ENCODE results near the gene CMKLR1.

The CMKLR1 gene

GRCh38 chr12:108298761-108299275 is 40.3 kb downstream of the CMKLR1 start:
- no peak for TF ChIP-seq GATA3 (IDR thresholded peaks at IDR 0.05; ENCODE audit: low read depth, low read length)
- no peak for TF ChIP-seq GATA2 (IDR thresholded peaks at IDR 0.05; ENCODE audit: low read depth, low read length)

- TF ChIP-seq GATA3 (IDR thresholded peaks at IDR 0.05; ENCODE audit: low read depth, low read length) (no peak), GATA2 (IDR thresholded peaks at IDR 0.05; ENCODE audit: low read depth, low read length) (no peak)
Measured at GRCh38 chr12:108297895-108298760, 41.0 kb downstream of the CMKLR1 start.

- TF ChIP-seq GATA2 (IDR thresholded peaks at IDR 0.05; ENCODE audit: low read depth, low read length) (no peak), GATA3 (IDR thresholded peaks at IDR 0.05; ENCODE audit: low read depth, low read length) (no peak)
Measured at GRCh38 chr12:108297424-108297823, 41.7 kb downstream of the CMKLR1 start.

- TF ChIP-seq GATA3 (IDR thresholded peaks at IDR 0.05; ENCODE audit: low read depth, low read length) (no peak), GATA2 (IDR thresholded peaks at IDR 0.05; ENCODE audit: low read depth, low read length) (no peak)
Measured at GRCh38 chr12:108296945-108297344, 42.2 kb downstream of the CMKLR1 start.

GRCh38 chr12:108295641-108296040 is 43.5 kb downstream of the CMKLR1 start:
- TF ChIP-seq GATA2 (IDR thresholded peaks at IDR 0.05; ENCODE audit: low read depth, low read length) (no peak), GATA3 (IDR thresholded peaks at IDR 0.05; ENCODE audit: low read depth, low read length) (no peak)

GRCh38 chr12:108289350-108290161 is 49.6 kb downstream of the CMKLR1 start:
- no peak for TF ChIP-seq GATA2 (IDR thresholded peaks at IDR 0.05; ENCODE audit: low read depth, low read length)
- no peak for TF ChIP-seq GATA3 (IDR thresholded peaks at IDR 0.05; ENCODE audit: low read depth, low read length)

- TF ChIP-seq GATA3 (IDR thresholded peaks at IDR 0.05; ENCODE audit: low read depth, low read length) (no peak), GATA2 (IDR thresholded peaks at IDR 0.05; ENCODE audit: low read depth, low read length) (no peak)
Measured at GRCh38 chr12:108287227-108287626, 51.9 kb downstream of the CMKLR1 start.

- TF ChIP-seq GATA2 (IDR thresholded peaks at IDR 0.05; ENCODE audit: low read depth, low read length) (no peak), GATA3 (IDR thresholded peaks at IDR 0.05; ENCODE audit: low read depth, low read length) (no peak)
Measured at GRCh38 chr12:108285016-108285415, 54.1 kb downstream of the CMKLR1 start.

- TF ChIP-seq GATA2 (IDR thresholded peaks at IDR 0.05; ENCODE audit: low read depth, low read length), result no peak
Measured at GRCh38 chr12:108284163-108284562, 54.9 kb downstream of the CMKLR1 start.

- no peak for TF ChIP-seq GATA3 (IDR thresholded peaks at IDR 0.05; ENCODE audit: low read depth, low read length)
- TF ChIP-seq GATA2 (IDR thresholded peaks at IDR 0.05; ENCODE audit: low read depth, low read length), result no peak
Measured at GRCh38 chr12:108282676-108283075, 56.4 kb downstream of the CMKLR1 start.

GRCh38 chr12:108282160-108282559 is 57.0 kb downstream of the CMKLR1 start:
- TF ChIP-seq GATA2 (IDR thresholded peaks at IDR 0.05; ENCODE audit: low read depth, low read length), result no peak
- TF ChIP-seq GATA3 (IDR thresholded peaks at IDR 0.05; ENCODE audit: low read depth, low read length), result no peak

GRCh38 chr12:108277613-108278012 is 61.5 kb downstream of the CMKLR1 start:
- TF ChIP-seq GATA2 (IDR thresholded peaks at IDR 0.05; ENCODE audit: low read depth, low read length) (no peak), GATA3 (IDR thresholded peaks at IDR 0.05; ENCODE audit: low read depth, low read length) (no peak)

GRCh38 chr12:108273217-108273616 is 65.9 kb downstream of the CMKLR1 start:
- no peak for TF ChIP-seq GATA3 (IDR thresholded peaks at IDR 0.05; ENCODE audit: low read depth, low read length)
- no peak for TF ChIP-seq GATA2 (IDR thresholded peaks at IDR 0.05; ENCODE audit: low read depth, low read length)
